Middle frontal gyrus (tissue), 1 donor: ENCODE data around the gene SGCE.

Experiments
- DNase-seq: peaks from one replicate; pipeline ENCODE4 v3.0.0-alpha.2; 2015; ENCODE audit warnings: low spot score; ENCODE audit errors: extremely low spot score

SGCE gene

DNA sequence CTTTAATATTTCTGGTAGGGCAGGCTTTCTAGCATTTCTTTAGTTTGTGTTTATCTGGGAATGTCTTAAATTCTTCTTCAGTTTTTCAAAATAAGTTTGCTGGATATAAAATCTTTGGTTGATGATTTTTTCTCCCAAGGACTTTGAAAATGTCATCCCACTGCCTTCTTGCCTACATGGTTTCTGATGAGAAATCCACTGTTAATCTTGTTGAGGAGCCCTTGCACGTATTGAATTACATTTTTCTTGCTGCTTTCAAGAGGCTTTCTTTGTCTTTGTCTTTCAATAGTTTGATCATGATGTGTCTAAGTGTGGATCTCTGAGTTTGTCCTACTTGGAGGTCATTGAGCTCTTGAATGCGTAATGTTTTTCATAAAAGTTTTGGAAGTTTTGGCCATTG lies 80.3 kb downstream of the SGCE start:
- no peak for DNase-seq

GRCh38 chr7:94571816-94572215 lies 84.1 kb downstream of the SGCE start:
- no peak for DNase-seq

DNA sequence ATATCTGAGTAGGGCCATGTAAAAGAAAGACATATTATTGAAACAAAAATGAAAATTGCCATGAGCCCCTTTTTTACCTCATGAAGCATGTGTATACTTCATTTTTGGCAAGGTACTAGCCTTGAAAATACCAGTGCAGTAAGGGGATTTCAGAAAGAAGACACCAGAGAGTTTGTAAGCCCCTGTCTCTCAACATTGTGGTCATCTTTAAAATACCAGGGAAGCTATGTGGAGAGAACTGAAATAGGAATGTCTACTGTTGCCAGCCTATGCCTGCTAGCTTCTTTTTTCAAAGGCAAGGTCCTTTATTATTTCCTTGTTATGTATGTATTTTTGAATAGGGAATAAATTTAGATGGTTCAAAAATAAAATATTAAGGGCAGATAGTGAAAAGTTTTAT lies 88.5 kb downstream of the SGCE start:
- no peak for DNase-seq

- DNase-seq, result no peak
Observed at GRCh38 chr7:94565247-94565894, 90.6 kb downstream of the SGCE start.

DNA sequence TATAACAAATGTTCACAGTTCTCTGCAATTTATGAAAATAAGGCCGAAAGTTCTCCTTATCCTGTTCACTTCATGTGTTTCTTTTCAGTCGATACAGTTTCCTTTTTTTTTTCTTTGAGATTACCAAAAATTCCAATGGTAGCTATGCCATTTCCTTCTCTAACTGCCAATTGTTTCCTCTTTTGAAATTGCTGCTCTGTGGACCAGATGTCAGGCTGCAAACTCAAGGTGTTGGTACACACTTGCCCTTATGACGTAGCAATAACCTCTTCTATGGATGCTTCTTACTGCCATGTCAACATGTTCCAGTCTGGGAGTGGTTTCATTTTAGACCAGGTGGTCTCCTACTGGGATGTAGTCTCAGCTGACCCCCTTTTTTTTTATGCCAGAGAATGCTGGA lies 93.4 kb downstream of the SGCE start:
- no peak for DNase-seq

- no peak for DNase-seq
Observed at GRCh38 chr7:94561841-94562514, 94.0 kb downstream of the SGCE start.

DNA sequence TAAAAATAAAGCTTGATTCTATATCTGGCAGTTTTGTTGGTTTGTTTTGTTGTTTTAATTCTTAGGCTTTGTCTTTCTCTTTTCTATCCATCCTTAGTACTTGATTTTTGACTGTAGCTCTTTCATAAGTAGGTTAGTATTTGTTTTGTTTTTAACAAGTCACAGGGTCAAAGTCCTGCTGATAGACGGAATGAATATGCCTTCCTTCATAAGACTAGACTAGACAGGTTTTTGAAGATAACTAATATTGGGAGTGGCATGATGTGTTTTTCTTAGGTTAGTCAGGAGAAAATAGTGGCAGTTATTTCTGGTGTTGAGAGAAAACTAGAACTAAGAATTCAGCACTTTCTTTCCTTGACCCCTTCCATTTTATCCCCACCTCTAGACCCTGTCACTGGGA lies 96.0 kb downstream of the SGCE start:
- DNase-seq, result no peak

- DNase-seq, result no peak
Observed at GRCh38 chr7:94557215-94557614, 98.7 kb downstream of the SGCE start.

GRCh38 chr7:94556028-94556427 lies 99.9 kb downstream of the SGCE start:
- DNase-seq, result no peak

- DNase-seq, result no peak
Observed at GRCh38 chr7:94547126-94547525, 108.8 kb downstream of the SGCE start.

DNA sequence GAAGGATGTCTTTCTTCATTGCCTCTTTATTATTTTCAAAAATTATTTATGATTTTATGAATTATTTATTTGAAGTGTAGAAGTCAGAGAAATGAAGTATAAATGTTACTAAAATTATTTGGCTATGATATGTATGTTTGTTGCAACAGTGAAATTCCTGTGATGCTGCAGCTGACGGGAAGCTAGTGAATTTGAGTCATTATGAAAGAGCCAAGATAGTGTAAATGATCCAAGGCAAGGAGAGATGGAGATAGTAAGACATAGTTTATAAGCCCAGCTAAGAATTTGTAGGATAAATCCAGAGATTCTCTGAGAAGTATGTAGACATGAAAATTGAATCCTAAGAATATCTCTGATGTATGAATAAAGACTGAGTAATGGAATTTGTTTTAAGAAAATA lies 115.5 kb downstream of the SGCE start:
- DNase-seq, result no peak
